Measurements from ENCODE around the gene FTHL17.

The FTHL17 gene

DNA sequence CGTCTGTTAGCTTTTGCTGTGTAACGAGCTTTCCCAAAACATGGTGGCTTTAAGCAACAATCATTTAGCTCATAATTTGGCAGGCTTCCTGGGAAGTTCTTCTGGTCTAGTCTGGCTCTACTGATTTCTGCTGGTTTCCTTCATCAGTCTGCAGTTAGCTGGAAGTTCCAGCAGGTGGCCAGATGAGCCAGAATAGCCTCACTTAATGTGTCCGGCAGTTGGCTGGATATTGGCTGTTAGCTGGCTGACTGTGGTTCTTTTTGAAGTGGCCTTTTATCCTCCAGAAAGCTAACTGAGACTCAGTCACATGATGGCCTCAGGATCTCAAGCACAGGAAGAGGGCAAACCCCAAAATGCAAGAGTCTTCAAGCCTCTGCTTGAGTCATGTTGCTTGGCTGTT, 34.9 kb downstream of the FTHL17 start:
- no peak overlapping the region for H2AK5ac ChIP-seq (ENCODE audit: low read length)
- H2BK15ac ChIP-seq (replicated peaks; ENCODE audit: low read depth) = no peak overlapping the region
- no peaks in the 10 kb centered on the region for H3K79me1 ChIP-seq (ENCODE audit: low read length)
- H4K5ac ChIP-seq (ENCODE audit: low read length) = no peak overlapping the region
- H2BK120ac ChIP-seq (ENCODE audit: low read depth, low read length) = no peak overlapping the region
- H3K4me3 ChIP-seq (ENCODE audit: low read length) = no peak overlapping the region
- no peak overlapping the region for H3K56ac ChIP-seq (ENCODE audit: low read length)
- H3K4me2 ChIP-seq (ENCODE audit: low read length) = no peak overlapping the region
- H3K4ac ChIP-seq (ENCODE audit: low read depth, low read length) = no peak overlapping the region
- no peaks in the 10 kb centered on the region for H3K27me3 ChIP-seq (ENCODE audit: insufficient read depth, low read length, poor library complexity)
- no peak overlapping the region for H3K18ac ChIP-seq (ENCODE audit: low read length)
- no peak overlapping the region for H3K23ac ChIP-seq (ENCODE audit: low read length)
- no peak overlapping the region for H4K8ac ChIP-seq (ENCODE audit: low read depth, low read length)
- peak; percentile 65 for DNase-seq
- H3K36me3 ChIP-seq (ENCODE audit: control insufficient read depth, insufficient read depth, low read length) = no peaks in the 10 kb centered on the region
- H2BK5ac ChIP-seq (ENCODE audit: low read length) = no peak overlapping the region
- no peak overlapping the region for H3K27ac ChIP-seq (ENCODE audit: low read depth, low read length)
- H3K9ac ChIP-seq (ENCODE audit: low read length) = no peak overlapping the region
- no peaks in the 10 kb centered on the region for H3K4me1 ChIP-seq (ENCODE audit: control insufficient read depth, low read depth, low read length)
- H3K79me2 ChIP-seq (ENCODE audit: control insufficient read depth, insufficient read depth, low read length) = no peaks in the 10 kb centered on the region
- WGBS (ENCODE audit: extremely low coverage, insufficient coverage, low lambda C conversion rate) = no CpG with 5 or more reads among the region's 3 CpGs

DNA sequence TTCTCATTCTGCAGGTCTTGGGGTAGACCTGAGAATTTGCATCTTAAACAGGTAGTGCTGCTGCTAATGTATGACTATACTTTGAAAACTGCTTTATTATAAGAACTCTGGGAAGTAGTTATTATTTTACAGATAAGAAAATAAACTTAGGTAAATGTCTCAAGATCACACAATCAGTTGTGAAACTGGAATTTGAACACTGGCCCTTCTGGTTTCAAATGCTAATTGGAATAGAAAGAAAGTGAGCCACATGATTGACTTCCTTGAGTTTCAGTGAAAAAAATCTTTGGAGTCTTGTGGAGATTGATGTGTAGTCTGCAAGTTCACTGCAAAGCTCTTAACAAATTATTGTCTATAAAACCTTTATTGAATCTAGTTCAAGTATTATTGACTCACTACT, 44.5 kb downstream of the FTHL17 start:
- no peak overlapping the region for H2BK15ac ChIP-seq (replicated peaks; ENCODE audit: low read depth)
- no peak overlapping the region for H3K4me2 ChIP-seq (ENCODE audit: low read length)
- no peak overlapping the region for H2BK5ac ChIP-seq (ENCODE audit: low read length)
- DNase-seq = no peak
- no peak overlapping the region for H3K9ac ChIP-seq (ENCODE audit: low read length)
- no peak overlapping the region for H3K4me3 ChIP-seq (ENCODE audit: low read length)
- no peak overlapping the region for H2BK120ac ChIP-seq (ENCODE audit: low read depth, low read length)
- no peak overlapping the region for H3K56ac ChIP-seq (ENCODE audit: low read length)
- no peak overlapping the region for H3K4ac ChIP-seq (ENCODE audit: low read depth, low read length)
- no peak overlapping the region for H2AK5ac ChIP-seq (ENCODE audit: low read length)
- H3K79me1 ChIP-seq (ENCODE audit: low read length) = no peaks in the 10 kb centered on the region
- no peak overlapping the region for H4K5ac ChIP-seq (ENCODE audit: low read length)
- no peaks in the 10 kb centered on the region for H3K27me3 ChIP-seq (ENCODE audit: insufficient read depth, low read length, poor library complexity)
- H3K79me2 ChIP-seq (ENCODE audit: control insufficient read depth, insufficient read depth, low read length) = no peaks in the 10 kb centered on the region
- H4K8ac ChIP-seq (ENCODE audit: low read depth, low read length) = no peak overlapping the region
- H3K4me1 ChIP-seq (ENCODE audit: control insufficient read depth, low read depth, low read length) = no peaks in the 10 kb centered on the region
- H3K36me3 ChIP-seq (ENCODE audit: control insufficient read depth, insufficient read depth, low read length) = no peaks in the 10 kb centered on the region
- no peak overlapping the region for H3K18ac ChIP-seq (ENCODE audit: low read length)
- no peak overlapping the region for H3K27ac ChIP-seq (ENCODE audit: low read depth, low read length)
- H3K23ac ChIP-seq (ENCODE audit: low read length) = no peak overlapping the region

DNA sequence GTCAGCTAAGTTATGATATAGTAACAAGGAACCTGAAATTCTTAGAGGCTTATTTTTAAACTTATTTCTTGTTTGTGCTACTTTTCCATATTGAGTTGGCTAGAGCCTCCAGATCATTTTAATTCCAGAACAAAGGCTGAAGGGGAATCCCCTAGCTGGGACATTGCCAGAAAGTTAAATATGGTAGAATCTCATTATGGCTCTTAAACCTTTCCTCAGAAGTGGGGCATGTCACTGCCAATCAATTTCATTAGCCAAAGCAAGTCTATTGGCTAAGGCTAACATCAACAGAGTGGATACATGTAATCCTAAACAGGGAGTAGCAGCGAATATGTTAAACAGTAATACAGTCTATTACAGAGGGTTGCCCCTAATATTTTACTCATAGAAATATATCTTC, 47.0 kb downstream of the FTHL17 start:
- Histone ChIP-seq H4K8ac (ENCODE audit: low read depth, low read length) (no peak overlapping the region), H3K18ac (ENCODE audit: low read length) (no peak overlapping the region)
- no peak for DNase-seq

DNA sequence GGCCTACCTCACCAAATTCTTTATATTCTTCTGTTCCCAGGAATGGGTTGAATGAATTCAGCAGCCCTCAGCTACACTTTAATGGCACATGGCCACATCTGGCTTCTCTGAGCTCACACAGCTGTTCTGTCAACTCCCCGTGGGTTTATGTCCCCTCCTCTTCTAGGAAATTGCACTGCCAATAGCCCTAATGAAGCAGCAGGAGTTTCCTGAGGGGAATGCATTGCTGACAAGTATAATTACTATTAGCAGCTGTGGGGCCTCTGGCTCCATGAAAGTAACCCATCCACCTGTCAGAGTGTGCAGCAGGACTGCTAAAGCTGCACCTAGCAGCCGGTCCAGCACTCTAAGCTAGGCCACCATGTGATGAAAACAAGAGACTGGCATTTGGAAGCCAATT, 50.3 kb downstream of the FTHL17 start:
- H3K9ac ChIP-seq (ENCODE audit: low read length) = no peak overlapping the region
- no peak overlapping the region for H3K23ac ChIP-seq (ENCODE audit: low read length)
- no peak overlapping the region for H3K18ac ChIP-seq (ENCODE audit: low read length)
- no peak overlapping the region for H2BK120ac ChIP-seq (ENCODE audit: low read depth, low read length)
- no peaks in the 10 kb centered on the region for H3K4me1 ChIP-seq (ENCODE audit: control insufficient read depth, low read depth, low read length)
- H3K36me3 ChIP-seq (ENCODE audit: control insufficient read depth, insufficient read depth, low read length) = no peaks in the 10 kb centered on the region
- no peak overlapping the region for H2BK5ac ChIP-seq (ENCODE audit: low read length)
- no peak overlapping the region for H3K56ac ChIP-seq (ENCODE audit: low read length)
- no peaks in the 10 kb centered on the region for H3K27me3 ChIP-seq (ENCODE audit: insufficient read depth, low read length, poor library complexity)
- H3K4me2 ChIP-seq (ENCODE audit: low read length) = no peak overlapping the region
- H4K5ac ChIP-seq (ENCODE audit: low read length) = no peak overlapping the region
- no peaks in the 10 kb centered on the region for H3K79me1 ChIP-seq (ENCODE audit: low read length)
- H3K4ac ChIP-seq (ENCODE audit: low read depth, low read length) = no peak overlapping the region
- H4K8ac ChIP-seq (ENCODE audit: low read depth, low read length) = no peak overlapping the region
- no peak overlapping the region for H3K4me3 ChIP-seq (ENCODE audit: low read length)
- DNase-seq = no peak
- H2AK5ac ChIP-seq (ENCODE audit: low read length) = no peak overlapping the region
- H3K79me2 ChIP-seq (ENCODE audit: control insufficient read depth, insufficient read depth, low read length) = no peaks in the 10 kb centered on the region
- no peak overlapping the region for H3K27ac ChIP-seq (ENCODE audit: low read depth, low read length)
- H2BK15ac ChIP-seq (replicated peaks; ENCODE audit: low read depth) = no peak overlapping the region
- WGBS (ENCODE audit: extremely low coverage, insufficient coverage, low lambda C conversion rate) = no CpG with 5 or more reads among the region's 2 CpGs

More for the DNA sequence above, 47.0 kb downstream of the FTHL17 start:
- H2BK5ac ChIP-seq (ENCODE audit: low read length) = no peak overlapping the region
- H2AK5ac ChIP-seq (ENCODE audit: low read length) = no peak overlapping the region
- H4K5ac ChIP-seq (ENCODE audit: low read length) = no peak overlapping the region
- no peak overlapping the region for H3K56ac ChIP-seq (ENCODE audit: low read length)
- no peak overlapping the region for H3K4me3 ChIP-seq (ENCODE audit: low read length)
- no peaks in the 10 kb centered on the region for H3K79me2 ChIP-seq (ENCODE audit: control insufficient read depth, insufficient read depth, low read length)
- H2BK15ac ChIP-seq (replicated peaks; ENCODE audit: low read depth) = no peak overlapping the region
- H3K23ac ChIP-seq (ENCODE audit: low read length) = no peak overlapping the region
- H3K27me3 ChIP-seq (ENCODE audit: insufficient read depth, low read length, poor library complexity) = no peaks in the 10 kb centered on the region
- WGBS (ENCODE audit: extremely low coverage, insufficient coverage, low lambda C conversion rate) = no CpG with 5 or more reads among the region's 1 CpG
- no peak overlapping the region for H3K27ac ChIP-seq (ENCODE audit: low read depth, low read length)
- H2BK120ac ChIP-seq (ENCODE audit: low read depth, low read length) = no peak overlapping the region
- no peak overlapping the region for H3K9ac ChIP-seq (ENCODE audit: low read length)
- H3K79me1 ChIP-seq (ENCODE audit: low read length) = no peaks in the 10 kb centered on the region
- H3K4me1 ChIP-seq (ENCODE audit: control insufficient read depth, low read depth, low read length) = no peaks in the 10 kb centered on the region
- H3K36me3 ChIP-seq (ENCODE audit: control insufficient read depth, insufficient read depth, low read length) = no peaks in the 10 kb centered on the region
- no peak overlapping the region for H3K4me2 ChIP-seq (ENCODE audit: low read length)
- no peak overlapping the region for H3K4ac ChIP-seq (ENCODE audit: low read depth, low read length)
